H1 (cell line): ENCODE data around the gene CORO7.

Experiments
- BCL11A ChIP-seq, 2 experiments: IDR thresholded peaks; one replicate each; pipeline ENCODE4 v1.6.1; 2011; ENCODE audit warnings: low read depth in 2 of 2, low read length in 2 of 2, mild to moderate bottlenecking in 2 of 2
- CTCF ChIP-seq, 3 experiments: IDR thresholded peaks; 1 replicate in 2 of 3; 2 replicates in 1 of 3; pipeline versions ENCODE4 v1.5.1 to v1.6.1; 2011; ENCODE audit warnings: low read length in 3 of 3, mild to moderate bottlenecking in 3 of 3, inconsistent platforms in 2 of 3, low read depth in 1 of 3, moderate library complexity in 1 of 3; ENCODE audit not compliant: insufficient read depth in 1 of 3; ENCODE audit errors: control extremely low read depth in 1 of 3
- MAX ChIP-seq: IDR thresholded peaks from 2 replicates; pipeline ENCODE4 v1.6.1; 2012; ENCODE audit warnings: inconsistent platforms
- POLR2A ChIP-seq, 2 experiments: IDR thresholded peaks; 1 replicate in 1 of 2; 2 replicates in 1 of 2; pipeline ENCODE4 v1.6.1; 2011; ENCODE audit warnings: low read depth in 2 of 2, low read length in 2 of 2, mild to moderate bottlenecking in 2 of 2; ENCODE audit errors: control extremely low read depth in 1 of 2
- RAD21 ChIP-seq, 2 experiments: IDR thresholded peaks in 1 of 2; conservative IDR thresholded peaks in 1 of 2; 2 replicates each; pipeline ENCODE4 v1.6.1; 2011; ENCODE audit warnings: low read depth in 2 of 2, low read length in 2 of 2, improper control_type of control experiment in 1 of 2, inconsistent platforms in 1 of 2, mild to moderate bottlenecking in 1 of 2, moderate library complexity in 1 of 2
- SUZ12 ChIP-seq: fragments of 200-600 bp; sonication (generic); IDR thresholded peaks from 2 replicates; pipeline ENCODE4 v1.6.1; 2012; ENCODE audit warnings: mild to moderate bottlenecking, inconsistent platforms, low read length, moderate library complexity, mixed read lengths

GRCh38 chr16:4407543-4408322 is 8.7 kb downstream of the CORO7 start:
- no peak for TF ChIP-seq SUZ12
- no peak for TF ChIP-seq RAD21 (IDR thresholded peaks at IDR 0.05 in 1 of 2, conservative IDR thresholded peaks at IDR 0.05 in 1 of 2; ENCODE audit: low read depth in 2 of 2, low read length in 2 of 2)
- TF ChIP-seq CTCF (IDR thresholded peaks at IDR 0.05; ENCODE audit: control extremely low read depth in 1 of 3, insufficient read depth in 1 of 3, low read depth in 1 of 3, low read length in 3 of 3) = no peak
- TF ChIP-seq BCL11A (IDR thresholded peaks at IDR 0.05; ENCODE audit: low read depth in 2 of 2, low read length in 2 of 2) = no peak
- no peak for TF ChIP-seq MAX
- no peak for TF ChIP-seq POLR2A (IDR thresholded peaks at IDR 0.05; ENCODE audit: control extremely low read depth in 1 of 2, low read depth in 2 of 2, low read length in 2 of 2)
